WERI-Rb-1 (cell line): Measurements from ENCODE around the gene CHD8.
A peak's percentile ranks its signal among the peaks of the same experiment; 100 is the strongest.

Experiments
- DNase-seq: peaks from one replicate; pipeline ENCODE4 v3.0.0-alpha.2; 2020
- H3K27ac ChIP-seq: fragments of 250-450 bp; sonication (Bioruptor Pico); 2 replicates; pipeline ENCODE4 v1.5.1; 2020; ENCODE audit warnings: mild to moderate bottlenecking, moderate library complexity
- H3K27me3 ChIP-seq: fragments of 250-450 bp; sonication (Bioruptor Pico); 2 replicates; pipeline ENCODE4 v1.5.1; 2021; ENCODE audit warnings: mild to moderate bottlenecking, low read depth, moderate library complexity; ENCODE audit not compliant: insufficient read depth, severe bottlenecking
- H3K36me3 ChIP-seq: fragments of 250-450 bp; sonication (Bioruptor Pico); 2 replicates; pipeline ENCODE4 v1.5.1; 2020; ENCODE audit warnings: mild to moderate bottlenecking, moderate library complexity
- H3K4me3 ChIP-seq: 2 replicates; pipeline ENCODE4 v1.5.1; 2011; ENCODE audit warnings: low read depth, mild to moderate bottlenecking, control low read depth, low read length
- H3K9me3 ChIP-seq: fragments of 250-450 bp; sonication (Bioruptor Pico); 2 replicates; pipeline ENCODE4 v1.5.1; 2021; ENCODE audit warnings: mild to moderate bottlenecking, moderate library complexity; ENCODE audit not compliant: severe bottlenecking
- CTCF ChIP-seq: IDR thresholded peaks from 2 replicates; pipeline ENCODE4 v1.5.1; 2011; ENCODE audit warnings: low read depth, mild to moderate bottlenecking, control low read depth, inconsistent platforms, low read length

The CHD8 gene

GRCh38 chr14:21350539-21350938 lies 105.4 kb downstream of the CHD8 start:
- H3K27ac ChIP-seq: peak overlapping the region; percentile 12
- TF ChIP-seq CTCF: no peak
- peaks cover 50% of the 10 kb centered on the region for H3K36me3 ChIP-seq
- H3K9me3 ChIP-seq: no peaks in the 10 kb centered on the region
- peak; percentile 23 for DNase-seq
- H3K27me3 ChIP-seq: no peaks in the 10 kb centered on the region
- no peak overlapping the region for H3K4me3 ChIP-seq

- no peak for DNase-seq
- Histone ChIP-seq H3K4me3 (no peak overlapping the region), H3K27ac (no peak overlapping the region), H3K9me3 (no peaks in the 10 kb centered on the region), H3K36me3 (peaks cover 19% of the 10 kb centered on the region), H3K27me3 (no peaks in the 10 kb centered on the region)
- TF ChIP-seq CTCF: no peak
Observed at GRCh38 chr14:21347201-21347600, 108.7 kb downstream of the CHD8 start.

GRCh38 chr14:21346532-21347135 lies 109.3 kb downstream of the CHD8 start:
- no peak for DNase-seq
- H3K4me3 ChIP-seq: no peak overlapping the region

GRCh38 chr14:21343035-21343794 lies 112.7 kb downstream of the CHD8 start:
- Histone ChIP-seq H3K4me3 (no peak overlapping the region), H3K36me3 (no peaks in the 10 kb centered on the region; the same call in 1 of the 2 replicates)

More at GRCh38 chr14:21346532-21347135, 109.3 kb downstream of the CHD8 start:
- H3K27me3 ChIP-seq: no peaks in the 10 kb centered on the region
- H3K27ac ChIP-seq: no peak overlapping the region
- H3K9me3 ChIP-seq: no peaks in the 10 kb centered on the region
- H3K36me3 ChIP-seq: peaks cover 14% of the 10 kb centered on the region
- no peak for TF ChIP-seq CTCF

More at GRCh38 chr14:21343035-21343794, 112.7 kb downstream of the CHD8 start:
- DNase-seq: no peak
- Histone ChIP-seq H3K9me3 (no peaks in the 10 kb centered on the region), H3K27ac (no peak overlapping the region), H3K27me3 (no peaks in the 10 kb centered on the region)
- no peak for TF ChIP-seq CTCF
